GM20000 (cell line): Measurements from ENCODE around the gene LACTBL1.

Source experiments
- DNase-seq: peaks from one replicate; pipeline ENCODE4 v3.0.0; 2012; ENCODE audit warnings: low spot score
- CTCF ChIP-seq: IDR thresholded peaks from 2 replicates; pipeline ENCODE4 v1.5.1; 2012; ENCODE audit warnings: mild to moderate bottlenecking, control low read depth; ENCODE audit errors: extremely low read depth, missing control alignments

Gene LACTBL1

DNA sequence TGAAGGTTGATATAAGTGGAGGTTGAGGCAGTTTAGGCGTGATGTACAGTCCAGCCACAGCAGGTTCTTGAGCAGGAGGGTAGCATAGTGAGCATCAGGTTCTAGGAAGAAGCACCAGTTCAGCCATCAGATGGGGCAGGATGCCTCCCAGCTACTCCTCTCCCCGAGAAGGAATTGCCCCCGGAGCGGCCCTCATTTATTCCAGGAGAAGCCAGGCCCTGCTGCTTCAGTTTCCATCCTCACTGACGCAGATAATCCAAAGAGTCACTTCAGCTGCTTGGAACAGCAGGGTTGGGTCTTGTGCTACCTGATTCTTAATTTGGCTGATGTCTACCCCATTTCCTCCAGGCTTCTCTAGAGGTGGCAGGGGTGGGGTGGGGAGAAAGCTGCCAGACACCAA lies 54.7 kb downstream of the LACTBL1 start:
- DNase-seq: no peak
- TF ChIP-seq CTCF: no peak

- TF ChIP-seq CTCF: no peak
- no peak for DNase-seq
Measured at GRCh38 chr1:22916471-22916820, 56.2 kb downstream of the LACTBL1 start.

GRCh38 chr1:22915816-22916470 lies 56.7 kb downstream of the LACTBL1 start:
- no peak for DNase-seq
- no peak for TF ChIP-seq CTCF

GRCh38 chr1:22915231-22915630 lies 57.4 kb downstream of the LACTBL1 start:
- no peak for DNase-seq
- no peak for TF ChIP-seq CTCF

DNA sequence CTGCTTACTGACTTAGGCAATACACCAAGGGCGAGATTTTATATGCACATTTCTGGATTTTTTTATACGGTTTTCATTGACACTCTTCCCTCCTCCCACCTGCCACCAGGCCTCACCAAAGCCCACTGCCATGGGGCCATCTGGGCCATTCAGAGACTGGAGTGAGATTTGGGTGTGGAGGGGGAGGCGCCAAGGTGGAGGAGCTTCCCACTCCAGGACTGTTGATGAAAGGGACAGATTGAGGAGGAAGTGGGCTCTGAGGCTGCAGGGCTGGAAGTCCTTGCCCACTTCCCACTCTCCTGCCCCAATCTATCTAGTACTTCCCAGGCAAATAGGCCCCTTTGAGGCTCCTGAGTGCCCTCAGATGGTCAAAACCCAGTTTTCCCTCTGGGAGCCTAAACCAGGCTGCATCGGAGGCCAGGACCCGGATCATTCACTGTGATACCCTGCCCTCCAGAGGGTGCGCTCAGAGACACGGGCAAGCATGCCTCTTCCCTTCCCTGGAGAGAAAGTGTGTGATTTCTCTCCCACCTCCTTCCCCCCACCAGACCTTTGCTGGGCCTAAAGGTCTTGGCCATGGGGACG lies 57.9 kb downstream of the LACTBL1 start:
- no peak for TF ChIP-seq CTCF
- DNase-seq: no peak

DNA sequence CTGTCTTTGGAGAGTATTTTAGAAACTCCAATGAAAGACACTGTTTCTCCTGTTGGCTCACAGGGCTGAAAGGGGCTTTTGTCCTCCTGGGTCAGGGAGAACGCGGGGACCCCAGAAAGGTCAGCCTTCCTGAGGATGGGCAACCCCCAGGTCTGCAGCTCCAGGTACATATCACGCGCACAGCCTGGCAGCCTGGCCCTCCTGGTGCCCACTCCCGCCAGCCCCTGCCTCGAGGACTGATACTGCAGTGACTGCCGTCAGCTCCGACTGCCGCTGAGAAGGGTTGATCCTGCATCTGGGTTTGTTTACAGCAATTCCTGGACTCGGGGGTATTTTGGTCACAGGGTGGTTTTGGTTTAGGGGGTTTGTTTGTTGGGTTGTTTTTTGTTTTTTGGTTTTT lies 58.5 kb downstream of the LACTBL1 start:
- no peak for DNase-seq
- TF ChIP-seq CTCF: no peak

DNA sequence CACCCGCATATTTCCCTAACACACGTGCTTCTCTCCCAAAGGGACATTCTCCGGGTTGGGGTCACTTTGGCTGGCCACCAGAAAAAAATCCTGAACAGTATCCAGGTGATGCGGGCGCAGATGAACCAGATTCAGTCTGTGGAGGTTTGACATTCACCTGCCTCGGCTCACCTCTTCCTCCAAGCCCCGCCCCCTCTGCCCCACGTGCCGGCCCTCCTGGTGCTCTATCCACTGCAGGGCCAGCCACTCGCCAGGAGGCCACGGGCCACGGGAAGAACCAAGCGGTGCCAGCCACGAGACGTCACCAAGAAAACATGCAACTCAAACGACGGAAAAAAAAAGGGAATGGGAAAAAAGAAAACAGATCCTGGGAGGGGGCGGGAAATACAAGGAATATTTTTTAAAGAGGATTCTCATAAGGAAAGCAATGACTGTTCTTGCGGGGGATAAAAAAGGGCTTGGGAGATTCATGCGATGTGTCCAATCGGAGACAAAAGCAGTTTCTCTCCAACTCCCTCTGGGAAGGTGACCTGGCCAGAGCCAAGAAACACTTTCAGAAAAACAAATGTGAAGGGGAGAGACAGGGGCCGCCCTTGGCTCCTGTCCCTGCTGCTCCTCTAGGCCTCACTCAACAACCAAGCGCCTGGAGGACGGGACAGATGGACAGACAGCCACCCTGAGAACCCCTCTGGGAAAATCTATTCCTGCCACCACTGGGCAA lies 59.1 kb downstream of the LACTBL1 start:
- no peak for DNase-seq
- TF ChIP-seq CTCF: no peak
